Endometrial microvascular endothelial cells (primary cell): ENCODE measurements around the gene FBN2. TPM values are rescaled to one million over a fixed set of nuclear protein-coding genes. Genes with fewer than 3 reads are reported as not detected.

Experiments used
- in situ Hi-C: cut with HindIII; loops from 2 replicates; pipeline ENCODE4 v1.10.0; 2017; ENCODE audit warnings: low sequenced_read_pairs, low pct_unique_long_range_greater_than_20kb; ENCODE audit errors: inconsistent ontology term
- total RNA-seq: library from RNA; depleted of rRNA; stranded (reverse); fragments of >200 nt; gene quantifications from one replicate; pipeline ENCODE4 v1.2.3, GENCODE V29; 2015; ENCODE audit errors: inconsistent ontology term

FBN2 gene
- total RNA-seq, 1 donor from 2014 or later, result 2.6 TPM

DNA sequence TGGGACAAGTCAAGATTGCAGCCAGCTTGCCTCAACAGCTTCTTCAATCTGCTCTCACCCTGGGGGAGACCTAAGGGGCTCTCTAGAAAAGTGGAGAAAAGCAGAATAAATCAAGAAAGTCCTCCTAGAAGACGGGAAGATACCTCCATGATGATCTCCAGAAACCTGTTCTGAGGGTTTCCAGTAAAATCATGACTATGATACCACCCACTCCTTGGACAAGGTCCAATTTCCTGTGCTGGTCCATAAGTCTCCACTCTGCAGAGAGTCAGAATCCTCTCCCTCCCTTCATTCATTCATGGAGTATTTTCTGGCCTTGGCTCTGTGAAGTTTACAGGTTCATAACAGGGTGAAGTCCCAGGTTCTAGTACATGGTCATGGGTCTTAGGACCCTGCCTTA is 285.8 kb downstream of the FBN2 start:
- in situ Hi-C loops, result no loop called here

- in situ Hi-C loops, result no loop called here
Measured at GRCh38 chr5:128245974-128246373, 292.1 kb downstream of the FBN2 start.

- in situ Hi-C loops, result no loop called here
Measured at GRCh38 chr5:128243958-128244582, 294.0 kb downstream of the FBN2 start.

GRCh38 chr5:128241051-128241695 is 296.9 kb downstream of the FBN2 start:
- in situ Hi-C loops, result no loop called here

DNA sequence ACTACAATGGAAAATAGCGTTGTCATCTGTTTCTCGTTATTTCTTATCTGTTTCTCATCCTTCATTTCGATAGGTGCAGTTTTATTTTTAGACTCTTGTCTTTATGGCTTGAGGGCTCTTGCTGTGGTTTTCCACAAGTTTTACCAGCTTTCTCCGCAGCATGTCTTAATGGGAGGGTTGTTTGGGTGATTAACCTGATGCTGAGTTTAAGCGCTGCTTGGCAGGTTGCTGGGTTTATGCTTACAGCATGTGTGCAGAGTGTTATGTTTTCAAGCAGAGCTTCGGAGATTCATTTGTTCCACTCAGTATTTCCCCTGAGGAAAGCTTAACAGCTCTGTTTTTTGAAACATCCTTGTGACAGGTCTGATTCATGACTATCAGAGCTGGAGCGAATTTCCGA is 300.5 kb downstream of the FBN2 start:
- in situ Hi-C loops, result no loop called here

- in situ Hi-C loops, result no loop called here
Measured at GRCh38 chr5:128237000-128237399, 301.0 kb downstream of the FBN2 start.

DNA sequence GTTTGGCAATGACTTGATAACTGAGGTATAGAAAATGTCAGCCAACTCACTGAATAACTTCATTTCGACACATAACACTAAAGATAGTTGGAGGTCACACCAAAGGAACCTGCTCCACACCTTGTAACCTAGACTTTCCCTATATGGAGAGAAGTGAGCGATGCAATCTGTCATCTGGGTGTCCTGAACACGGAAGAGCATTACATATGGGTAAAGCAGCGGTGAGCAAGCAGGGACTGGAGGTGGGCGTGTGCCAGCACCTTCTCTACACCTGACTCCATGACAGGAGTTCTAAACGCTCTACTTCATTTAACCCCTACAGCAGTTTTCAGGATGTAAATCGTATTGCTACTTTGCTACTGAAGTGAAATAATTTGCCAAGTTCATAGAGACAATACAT is 301.7 kb downstream of the FBN2 start:
- in situ Hi-C loops, result no loop called here

- in situ Hi-C loops, result no loop called here
Measured at GRCh38 chr5:128234928-128235641, 303.0 kb downstream of the FBN2 start.

DNA sequence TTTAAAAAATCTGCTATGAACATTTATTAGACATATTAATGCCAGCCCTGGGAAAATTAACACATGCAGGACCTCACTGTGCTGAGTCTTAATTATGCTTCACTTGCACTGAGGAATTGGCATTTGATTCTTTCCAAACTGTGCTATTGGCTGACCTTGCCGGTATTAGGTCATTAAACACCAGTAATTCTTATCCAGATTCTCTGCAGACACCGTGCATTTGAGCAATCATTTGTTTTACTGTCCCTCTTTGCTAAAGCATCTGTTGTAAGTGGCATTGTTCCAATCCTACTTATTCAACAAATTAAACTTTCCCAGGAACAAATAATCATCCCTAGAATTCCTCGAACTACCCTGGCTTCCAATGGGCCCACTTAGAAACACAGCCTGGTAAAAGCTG is 309.5 kb downstream of the FBN2 start:
- in situ Hi-C loops, result no loop called here

- in situ Hi-C loops, result no loop called here
Measured at GRCh38 chr5:128228008-128228407, 310.0 kb downstream of the FBN2 start.

- in situ Hi-C loops, result no loop called here
Measured at GRCh38 chr5:128225245-128226030, 312.6 kb downstream of the FBN2 start.

GRCh38 chr5:128224336-128224735 is 313.7 kb downstream of the FBN2 start:
- in situ Hi-C loops, result no loop called here

DNA sequence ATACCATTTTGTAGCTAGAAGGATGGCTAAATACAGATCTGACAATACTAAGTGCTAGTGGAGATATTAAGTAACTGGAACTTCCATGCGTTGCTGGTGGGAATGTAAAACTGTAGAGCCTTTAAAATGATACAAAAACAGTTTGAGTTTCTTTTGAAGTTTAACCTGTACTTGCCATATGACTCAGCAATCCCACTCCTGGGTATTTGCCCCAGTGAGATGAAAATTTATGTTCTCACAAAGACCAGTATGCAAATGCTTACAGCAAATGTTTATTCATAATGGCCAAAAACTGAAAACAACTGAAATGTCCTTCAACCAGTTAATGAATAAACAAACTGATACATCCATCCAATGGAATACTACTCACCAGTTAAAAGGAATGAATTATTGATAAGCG is 317.2 kb downstream of the FBN2 start:
- in situ Hi-C loops, result no loop called here

DNA sequence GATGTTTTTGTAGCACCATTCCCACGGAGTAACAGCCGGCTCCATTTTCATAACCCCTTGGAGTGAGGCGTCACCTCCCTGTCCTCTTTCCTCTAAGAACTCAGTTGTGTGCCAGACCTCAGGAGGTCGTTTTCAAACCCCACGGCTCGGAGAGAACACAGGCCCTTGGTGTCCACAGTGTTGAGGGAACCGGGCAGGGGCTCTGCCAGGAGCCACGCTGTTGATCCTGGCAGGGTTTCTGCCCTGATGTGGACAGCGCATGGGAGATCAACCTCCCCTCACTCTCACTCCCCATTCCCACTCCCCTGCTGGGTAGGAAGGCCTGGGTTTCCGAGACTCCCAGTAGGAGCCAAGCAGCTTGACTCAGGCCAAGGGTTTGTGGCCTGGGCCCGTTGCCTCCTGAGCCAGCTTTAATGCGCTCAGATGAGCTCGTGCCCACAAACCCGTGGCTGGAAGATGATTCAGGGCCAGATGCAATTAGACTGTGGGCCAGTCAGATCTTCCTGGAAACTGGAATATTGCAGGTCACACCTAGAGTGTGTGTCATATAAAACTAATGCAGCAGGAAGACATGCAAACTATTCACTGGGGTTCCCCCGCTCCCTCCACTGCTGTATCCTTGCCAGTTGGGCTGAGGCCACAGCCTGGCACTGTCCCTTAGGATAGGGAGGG is 321.0 kb downstream of the FBN2 start:
- in situ Hi-C loops, result no loop called here

- in situ Hi-C loops, result no loop called here
Measured at GRCh38 chr5:128216285-128216684, 321.8 kb downstream of the FBN2 start.

DNA sequence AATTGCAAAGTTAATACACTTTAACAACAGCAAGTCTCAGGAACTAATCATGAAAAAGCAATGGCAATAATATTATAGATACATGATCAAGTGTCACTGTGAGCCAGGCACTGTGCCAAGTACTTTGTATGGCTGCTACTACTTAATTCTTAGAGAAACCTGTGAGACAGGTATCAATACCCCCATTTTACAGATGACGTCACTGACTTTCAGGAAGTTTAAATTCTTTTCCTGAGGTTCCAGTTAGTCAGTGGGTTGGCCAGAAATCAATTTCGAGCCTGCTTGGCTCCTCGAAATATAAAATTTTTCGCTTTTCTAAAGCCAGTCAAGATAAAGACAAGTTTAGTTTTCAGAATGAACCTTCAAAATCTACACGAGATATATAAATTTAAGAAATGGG is 324.2 kb downstream of the FBN2 start:
- in situ Hi-C loops, result no loop called here

- in situ Hi-C loops, result no loop called here
Measured at GRCh38 chr5:128213340-128213739, 324.7 kb downstream of the FBN2 start.

- in situ Hi-C loops, result no loop called here
Measured at GRCh38 chr5:128212191-128212806, 325.7 kb downstream of the FBN2 start.

- in situ Hi-C loops, result no loop called here
Measured at GRCh38 chr5:128208436-128208835, 329.6 kb downstream of the FBN2 start.
